ENCODE data around the gene VPS26A. TPM values are rescaled to one million over a fixed set of nuclear protein-coding genes. Genes with fewer than 3 reads are reported as not detected.

Gene VPS26A
- total RNA-seq, 1 donor from 2014 or later: 55.8 TPM

- H3K36me3 Mint-ChIP-seq (ENCODE audit: unreplicated experiment): no peaks in the 10 kb centered on the region
- no peak overlapping the region for H3K4me3 Mint-ChIP-seq (ENCODE audit: unreplicated experiment)
- TF ChIP-seq CTCF (IDR thresholded peaks at IDR 0.05; ENCODE audit: partially characterized antibody, unreplicated experiment): no peak
- DNase-seq: no peak
- H3K27ac Mint-ChIP-seq (ENCODE audit: unreplicated experiment): no peak overlapping the region
- peaks cover 1% of the 10 kb centered on the region for H3K27me3 Mint-ChIP-seq (ENCODE audit: unreplicated experiment)
- no peaks in the 10 kb centered on the region for H3K9me3 Mint-ChIP-seq (ENCODE audit: unreplicated experiment)
- H3K4me1 Mint-ChIP-seq (ENCODE audit: low read depth, unreplicated experiment): no peaks in the 10 kb centered on the region
These were observed 30.0 kb upstream of the VPS26A start for GRCh38 chr10:69093933-69094332.

GRCh38 chr10:69096045-69096444, 27.9 kb upstream of the VPS26A start:
- no peak for DNase-seq
- H3K4me3 Mint-ChIP-seq (ENCODE audit: unreplicated experiment): no peak overlapping the region
- no peak overlapping the region for H3K27ac Mint-ChIP-seq (ENCODE audit: unreplicated experiment)
- TF ChIP-seq CTCF (IDR thresholded peaks at IDR 0.05; ENCODE audit: partially characterized antibody, unreplicated experiment): no peak
- no peaks in the 10 kb centered on the region for H3K27me3 Mint-ChIP-seq (ENCODE audit: unreplicated experiment)
- no peaks in the 10 kb centered on the region for H3K4me1 Mint-ChIP-seq (ENCODE audit: low read depth, unreplicated experiment)
- no peaks in the 10 kb centered on the region for H3K36me3 Mint-ChIP-seq (ENCODE audit: unreplicated experiment)
- peaks cover 1% of the 10 kb centered on the region for H3K9me3 Mint-ChIP-seq (ENCODE audit: unreplicated experiment)

GRCh38 chr10:69097729-69098128, 26.2 kb upstream of the VPS26A start:
- Mint-ChIP-seq H3K27me3 (ENCODE audit: unreplicated experiment) (no peaks in the 10 kb centered on the region), H3K36me3 (ENCODE audit: unreplicated experiment) (no peaks in the 10 kb centered on the region), H3K27ac (ENCODE audit: unreplicated experiment) (no peak overlapping the region), H3K9me3 (ENCODE audit: unreplicated experiment) (peaks cover 1% of the 10 kb centered on the region), H3K4me3 (ENCODE audit: unreplicated experiment) (no peak overlapping the region), H3K4me1 (ENCODE audit: low read depth, unreplicated experiment) (no peaks in the 10 kb centered on the region)
- no peak for DNase-seq
- no peak for TF ChIP-seq CTCF (IDR thresholded peaks at IDR 0.05; ENCODE audit: partially characterized antibody, unreplicated experiment)

GRCh38 chr10:69100136-69100872, 23.7 kb upstream of the VPS26A start:
- Mint-ChIP-seq H3K36me3 (ENCODE audit: unreplicated experiment) (no peaks in the 10 kb centered on the region), H3K4me1 (ENCODE audit: low read depth, unreplicated experiment) (no peaks in the 10 kb centered on the region), H3K27me3 (ENCODE audit: unreplicated experiment) (no peaks in the 10 kb centered on the region), H3K27ac (ENCODE audit: unreplicated experiment) (no peak overlapping the region), H3K4me3 (ENCODE audit: unreplicated experiment) (no peak overlapping the region), H3K9me3 (ENCODE audit: unreplicated experiment) (peaks cover 1% of the 10 kb centered on the region)
- DNase-seq: no peak
- TF ChIP-seq CTCF (IDR thresholded peaks at IDR 0.05; ENCODE audit: partially characterized antibody, unreplicated experiment): no peak

GRCh38 chr10:69101451-69102095, 22.4 kb upstream of the VPS26A start:
- Mint-ChIP-seq H3K4me3 (ENCODE audit: unreplicated experiment) (no peak overlapping the region), H3K9me3 (ENCODE audit: unreplicated experiment) (peaks cover 1% of the 10 kb centered on the region), H3K27me3 (ENCODE audit: unreplicated experiment) (no peaks in the 10 kb centered on the region), H3K4me1 (ENCODE audit: low read depth, unreplicated experiment) (no peaks in the 10 kb centered on the region), H3K27ac (ENCODE audit: unreplicated experiment) (no peak overlapping the region), H3K36me3 (ENCODE audit: unreplicated experiment) (no peaks in the 10 kb centered on the region)
- DNase-seq: no peak
- TF ChIP-seq CTCF (IDR thresholded peaks at IDR 0.05; ENCODE audit: partially characterized antibody, unreplicated experiment): no peak

Data from glutamatergic neuron (in vitro differentiated cells).